Uterus (tissue), 4 donors: ENCODE measurements around the gene ANGPTL4. TPM values are rescaled to one million over a fixed set of nuclear protein-coding genes. Genes with fewer than 3 reads are reported as not detected.

Experiments
- DNase-seq, 2 donors: peaks; one replicate each; pipeline ENCODE4 v3.0.0-alpha.2; 2019 to 2020
- H3K27ac ChIP-seq, 2 donors: fragments of 200-600 bp; sonication (generic); 1 replicate in 1 of 2; 2 replicates in 1 of 2; pipeline ENCODE4 v1.5.1; 2016 to 2018
- H3K27me3 ChIP-seq, 2 donors: fragments of 200-600 bp; sonication (generic); one replicate each; pipeline ENCODE4 v1.5.1; 2018 to 2019; ENCODE audit warnings: control low read depth in 1 of 2
- H3K36me3 ChIP-seq, 2 donors: fragments of 200-600 bp; sonication (generic); one replicate each; pipeline ENCODE4 v1.5.1; 2019; ENCODE audit warnings: control low read depth in 1 of 2
- H3K4me1 ChIP-seq, 2 donors: fragments of 200-600 bp; sonication (generic); one replicate each; pipeline ENCODE4 v1.5.1; 2018 to 2019; ENCODE audit warnings: control low read depth in 1 of 2
- H3K4me3 ChIP-seq, 2 donors: fragments of 200-600 bp; sonication (generic); 1 replicate in 1 of 2; 2 replicates in 1 of 2; pipeline ENCODE4 v1.5.1; 2018 to 2019; ENCODE audit warnings: mild to moderate bottlenecking in 1 of 2
- H3K9me3 ChIP-seq, 2 donors: fragments of 200-600 bp; sonication (generic); one replicate each; pipeline ENCODE4 v1.5.1; 2019; ENCODE audit warnings: control low read depth in 1 of 2
- POLR2A ChIP-seq, 2 donors: fragments of 450-650 bp; IDR thresholded peaks; one replicate each; pipeline ENCODE4 v1.6.1; 2016; ENCODE audit warnings: antibody characterized with exemption in 2 of 2, mild to moderate bottlenecking in 1 of 2, moderate library complexity in 1 of 2
- intact Hi-C: fragments of 100-400 bp; cut with DNase I; formaldehyde crosslinking; loops from one replicate; pipeline ENCODE4 v1.15.1; 2023; ENCODE audit warnings: low total_unique reads
- total RNA-seq, 4 donors: library from RNA; depleted of rRNA in 3 of 4; stranded (reverse); fragments of >200 nt in 3 of 4; gene quantifications; one replicate each; pipeline versions ENCODE4 v1.1.0 to v1.2.4, GENCODE V29; 2014 to 2023
- TF ChIP-seq, protein P1 (sequence below), 4 experiments: fragments of 200-600 bp in 2 of 4; fragments of 450-650 bp in 2 of 4; sonication (generic) in 2 of 4; IDR thresholded peaks; one replicate each; pipeline ENCODE4 v1.5.1; 2016 to 2019; ENCODE audit warnings: antibody characterized with exemption in 4 of 4, mild to moderate bottlenecking in 2 of 4, moderate library complexity in 1 of 4
- donor health status: DM: yes; HTN: yes; CAD: no.

The ANGPTL4 gene
- total RNA-seq, 4 donors from 2014 or later: 0.76 to 21.2 (median 13.5) TPM

DNA sequence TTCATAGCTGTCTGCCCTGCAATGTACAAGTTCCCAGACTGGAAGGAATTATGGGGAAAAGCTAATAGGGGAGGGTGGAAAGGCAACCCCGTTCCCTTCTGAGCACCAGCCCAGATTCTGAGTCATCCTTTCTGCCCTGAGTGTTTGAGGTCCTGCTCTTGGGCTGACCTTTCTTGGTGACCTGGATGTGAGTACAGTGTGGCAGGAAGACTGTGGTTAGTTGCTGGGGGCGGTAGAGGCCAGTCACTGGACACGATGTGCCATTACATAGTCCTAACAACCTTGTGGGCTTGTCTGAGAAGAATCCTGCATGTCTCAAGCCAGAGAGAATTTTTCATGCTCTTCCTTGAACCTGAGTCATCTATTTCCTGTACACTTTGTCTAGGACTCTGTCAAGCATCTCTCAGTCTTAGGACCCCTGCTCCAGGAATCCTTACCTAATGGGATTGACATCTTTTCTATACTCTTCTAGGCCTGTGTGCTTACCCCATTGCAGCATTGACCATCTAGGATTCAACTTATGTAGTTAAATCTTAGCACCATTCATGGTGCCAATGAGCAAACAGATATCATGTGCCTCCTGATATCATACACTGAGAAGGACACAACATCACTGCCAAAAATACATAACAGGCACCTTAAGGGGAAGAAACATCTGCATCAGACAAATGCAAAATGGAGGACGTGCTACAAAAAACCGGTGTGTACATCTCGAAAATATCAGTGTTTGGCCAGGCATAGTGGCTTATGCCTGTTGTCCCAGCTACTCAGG, 8.1 kb upstream of the ANGPTL4 start:
- Histone ChIP-seq H3K27me3 (no peaks in the 10 kb centered on the region), H3K4me3 (no peak overlapping the region), H3K9me3 (no peaks in the 10 kb centered on the region), H3K4me1 (no peaks in the 10 kb centered on the region), H3K27ac (no peak overlapping the region), H3K36me3 (no peaks in the 10 kb centered on the region)
- intact Hi-C loops: loop anchor here (10.0 kb wide), 1 partner anchor 49 kb away; no protein-coding TSS in a partner anchor
- no peak for TF ChIP-seq POLR2A (IDR thresholded peaks at IDR 0.05)
- TF ChIP-seq, protein P1, sequence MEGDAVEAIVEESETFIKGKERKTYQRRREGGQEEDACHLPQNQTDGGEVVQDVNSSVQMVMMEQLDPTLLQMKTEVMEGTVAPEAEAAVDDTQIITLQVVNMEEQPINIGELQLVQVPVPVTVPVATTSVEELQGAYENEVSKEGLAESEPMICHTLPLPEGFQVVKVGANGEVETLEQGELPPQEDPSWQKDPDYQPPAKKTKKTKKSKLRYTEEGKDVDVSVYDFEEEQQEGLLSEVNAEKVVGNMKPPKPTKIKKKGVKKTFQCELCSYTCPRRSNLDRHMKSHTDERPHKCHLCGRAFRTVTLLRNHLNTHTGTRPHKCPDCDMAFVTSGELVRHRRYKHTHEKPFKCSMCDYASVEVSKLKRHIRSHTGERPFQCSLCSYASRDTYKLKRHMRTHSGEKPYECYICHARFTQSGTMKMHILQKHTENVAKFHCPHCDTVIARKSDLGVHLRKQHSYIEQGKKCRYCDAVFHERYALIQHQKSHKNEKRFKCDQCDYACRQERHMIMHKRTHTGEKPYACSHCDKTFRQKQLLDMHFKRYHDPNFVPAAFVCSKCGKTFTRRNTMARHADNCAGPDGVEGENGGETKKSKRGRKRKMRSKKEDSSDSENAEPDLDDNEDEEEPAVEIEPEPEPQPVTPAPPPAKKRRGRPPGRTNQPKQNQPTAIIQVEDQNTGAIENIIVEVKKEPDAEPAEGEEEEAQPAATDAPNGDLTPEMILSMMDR (IDR thresholded peaks at IDR 0.05): no peak
- peak in 1 of 2 donors; percentile 55 for DNase-seq

DNA sequence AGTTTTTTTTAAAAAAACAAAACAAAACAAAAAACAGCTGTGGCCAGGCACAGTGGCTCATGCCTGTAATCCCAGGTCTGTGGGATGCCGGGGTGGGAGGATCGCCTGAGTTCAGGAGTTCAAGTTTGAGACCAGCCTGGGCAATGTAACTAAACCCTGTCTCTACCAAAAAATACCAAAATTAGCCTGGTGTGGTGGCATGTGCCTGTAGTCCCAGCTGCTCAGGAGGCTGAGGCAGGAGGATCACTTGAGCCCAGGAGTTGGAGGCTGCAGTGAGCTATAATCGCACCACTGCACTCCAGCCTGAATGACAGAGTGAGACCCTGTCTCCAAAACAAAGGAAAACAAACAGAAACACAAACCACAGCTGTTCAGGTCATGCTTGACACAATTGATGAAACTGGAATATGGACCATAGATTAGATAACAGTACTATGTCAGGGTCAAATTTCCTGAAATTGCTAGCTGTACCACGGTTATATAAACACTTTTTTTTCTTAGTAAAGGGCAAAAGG, 6.9 kb upstream of the ANGPTL4 start:
- Histone ChIP-seq H3K27ac (no peak overlapping the region), H3K4me3 (no peak overlapping the region), H3K36me3 (no peaks in the 10 kb centered on the region), H3K4me1 (no peaks in the 10 kb centered on the region), H3K27me3 (no peaks in the 10 kb centered on the region), H3K9me3 (no peaks in the 10 kb centered on the region)
- intact Hi-C loops: loop anchor here (10.0 kb wide), 1 partner anchor 48 kb away; no protein-coding TSS in a partner anchor
- DNase-seq: no peak
- no peak for TF ChIP-seq POLR2A (IDR thresholded peaks at IDR 0.05)

DNA sequence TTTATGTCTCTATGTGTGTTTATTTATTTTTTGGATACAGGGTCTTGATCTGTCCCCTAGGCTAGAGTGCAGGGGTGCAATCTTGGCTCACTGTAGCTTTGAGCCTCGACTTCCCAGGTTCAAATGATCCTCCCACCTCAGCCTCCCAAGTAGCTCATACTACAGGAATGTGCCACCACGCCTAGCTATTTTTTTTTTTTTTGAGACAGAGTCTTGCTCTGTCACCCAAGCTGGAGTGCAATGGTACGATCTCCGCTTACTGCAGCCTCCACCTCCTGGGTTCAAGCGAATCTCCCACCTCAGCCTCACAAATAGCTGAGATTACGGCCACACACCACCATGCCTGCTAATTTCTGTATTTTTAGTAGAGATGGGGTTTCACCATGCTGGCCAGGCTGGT, 5.0 kb upstream of the ANGPTL4 start:
- DNase-seq: no peak
- no peaks in the 10 kb centered on the region for H3K36me3 ChIP-seq
- H3K9me3 ChIP-seq: no peaks in the 10 kb centered on the region
- TF ChIP-seq POLR2A (IDR thresholded peaks at IDR 0.05): no peak
- TF ChIP-seq, protein P1 (IDR thresholded peaks at IDR 0.05): no peak
- intact Hi-C loops: loop anchor here (10.0 kb wide), 1 partner anchor 46 kb away; no protein-coding TSS in a partner anchor
- H3K4me1 ChIP-seq: no peaks in the 10 kb centered on the region
- H3K27ac ChIP-seq: no peak overlapping the region
- no peaks in the 10 kb centered on the region for H3K27me3 ChIP-seq
- H3K4me3 ChIP-seq: no peak overlapping the region

DNA sequence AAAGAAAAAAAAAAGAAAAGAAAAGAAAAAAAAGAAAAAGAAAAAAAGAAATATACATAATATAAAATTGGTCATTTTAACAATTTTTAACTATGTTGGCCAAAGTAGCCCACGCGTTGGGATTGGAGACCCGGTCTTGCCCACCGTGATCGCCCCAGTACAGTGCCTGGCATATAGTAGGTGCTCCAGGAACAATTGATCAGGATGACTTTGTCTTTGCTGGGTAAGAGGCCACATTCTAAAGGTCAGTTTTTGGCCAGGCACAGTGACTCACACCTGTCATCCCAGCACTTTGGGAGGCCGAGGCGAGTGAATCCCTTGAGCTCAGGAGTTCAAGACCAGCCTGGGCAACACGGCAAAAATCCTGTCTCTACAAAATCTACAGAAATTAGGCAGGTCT, 3.8 kb upstream of the ANGPTL4 start:
- intact Hi-C loops: no loop called here
- Histone ChIP-seq H3K36me3 (no peaks in the 10 kb centered on the region), H3K27me3 (no peaks in the 10 kb centered on the region), H3K27ac (no peak overlapping the region), H3K4me3 (no peak overlapping the region), H3K4me1 (peaks cover 0 to 6% of the 10 kb centered on the region in 2 donors), H3K9me3 (no peaks in the 10 kb centered on the region)
- TF ChIP-seq, protein P1 (IDR thresholded peaks at IDR 0.05): no peak
- no peak for TF ChIP-seq POLR2A (IDR thresholded peaks at IDR 0.05)
- no peak for DNase-seq

DNA sequence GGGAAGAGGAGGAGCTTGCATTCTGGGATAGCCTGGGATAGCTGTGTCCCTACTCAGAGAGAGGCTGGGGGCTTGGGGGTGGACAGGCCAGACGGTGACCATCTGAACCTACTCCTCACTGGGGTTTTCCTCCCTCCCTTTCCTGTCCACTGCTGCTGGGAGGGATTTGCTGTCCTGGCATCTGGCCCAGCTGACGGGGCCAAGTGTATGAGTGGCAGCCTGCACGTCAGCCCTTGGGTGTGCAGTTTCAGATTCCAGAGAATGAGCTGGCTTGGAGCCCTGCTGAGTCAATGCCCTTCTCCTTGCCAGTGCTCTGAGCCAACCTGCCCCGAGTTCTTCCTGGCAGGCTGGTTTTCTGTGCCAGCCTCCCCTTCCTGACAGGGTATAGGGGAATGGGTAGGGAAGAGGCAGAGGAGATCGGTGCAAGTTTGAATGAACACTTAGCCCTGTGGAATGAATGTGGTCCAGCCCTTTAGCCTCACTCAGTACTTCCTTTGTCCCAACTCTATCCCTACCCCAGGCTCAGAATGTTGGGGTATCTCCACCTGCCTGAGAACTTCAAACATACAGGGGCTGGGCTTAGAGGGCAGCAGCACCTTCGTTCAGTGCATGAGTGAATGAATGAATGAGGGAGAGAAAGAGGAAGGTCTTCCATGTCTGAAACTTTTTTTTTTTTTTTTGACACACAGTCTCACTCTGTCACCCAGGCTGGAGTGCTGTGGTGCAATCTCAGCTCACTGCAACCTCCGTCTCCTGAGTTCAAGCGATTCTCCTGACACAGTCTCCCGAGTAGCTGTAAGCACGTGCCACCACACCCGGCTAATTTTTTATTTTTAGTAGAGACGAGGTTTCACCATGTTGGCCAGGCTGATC, 1.8 kb upstream of the ANGPTL4 start:
- H3K4me3 ChIP-seq: no peak overlapping the region

More for the DNA sequence above, 1.8 kb upstream of the ANGPTL4 start:
- peak; percentile 88 to 90 for DNase-seq
- peaks cover 0 to 6% of the 10 kb centered on the region in 2 donors for H3K4me1 ChIP-seq
- intact Hi-C loops: no loop called here
- no peaks in the 10 kb centered on the region for H3K9me3 ChIP-seq
- H3K36me3 ChIP-seq: no peaks in the 10 kb centered on the region
- no peaks in the 10 kb centered on the region for H3K27me3 ChIP-seq
- H3K27ac ChIP-seq: peak overlapping the region; percentile 51 to 72
- TF ChIP-seq, protein P1 (IDR thresholded peaks at IDR 0.05): no peak
- TF ChIP-seq POLR2A (IDR thresholded peaks at IDR 0.05): peak in 1 of 2 donors; percentile 27
